GM19193 (cell line): ENCODE data around the gene SHROOM1.

ENCODE experiments used
- POLR2A ChIP-seq: IDR thresholded peaks from 4 replicates; pipeline ENCODE4 v1.6.1; 2011; ENCODE audit not compliant: insufficient read depth, insufficient read length; ENCODE audit errors: extremely low read depth

SHROOM1 gene

DNA sequence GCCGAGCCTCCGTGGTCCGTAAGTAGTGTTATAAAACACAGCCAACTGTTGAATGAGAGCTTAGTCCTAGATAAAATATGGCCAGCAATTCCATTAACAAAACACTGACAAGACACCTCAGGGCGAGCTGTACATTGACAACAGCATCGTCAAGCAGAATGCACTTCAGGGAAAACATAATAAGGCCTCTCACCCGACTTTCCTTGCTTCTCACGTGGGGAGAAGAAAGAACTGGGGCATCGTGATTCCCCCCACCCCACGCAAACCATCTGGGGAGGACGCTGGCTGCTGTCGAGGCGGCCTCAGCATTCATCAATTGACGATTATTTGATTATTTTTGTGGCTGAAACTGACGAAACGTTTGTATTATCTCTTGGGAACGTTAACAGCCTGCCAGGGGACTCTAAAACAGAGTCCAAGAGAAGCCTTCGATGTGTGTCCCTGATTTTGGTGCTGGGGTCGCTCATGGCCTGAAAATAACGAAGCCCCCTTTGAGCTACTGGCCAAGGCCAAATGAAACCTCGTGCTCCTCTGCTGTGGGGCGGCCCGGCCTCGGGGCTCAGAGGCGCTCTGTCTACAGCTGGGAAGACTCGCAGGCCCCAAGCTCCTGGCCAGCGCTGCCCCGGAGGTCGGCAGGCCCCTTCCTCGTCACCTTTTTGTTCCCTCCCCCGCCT, 35.4 kb upstream of the SHROOM1 start:
- TF ChIP-seq POLR2A, result no peak

GRCh38 chr5:132860742-132861141, 30.3 kb upstream of the SHROOM1 start:
- no peak for TF ChIP-seq POLR2A

- TF ChIP-seq POLR2A, result no peak
These were observed 29.5 kb upstream of the SHROOM1 start for GRCh38 chr5:132859889-132860437.

DNA sequence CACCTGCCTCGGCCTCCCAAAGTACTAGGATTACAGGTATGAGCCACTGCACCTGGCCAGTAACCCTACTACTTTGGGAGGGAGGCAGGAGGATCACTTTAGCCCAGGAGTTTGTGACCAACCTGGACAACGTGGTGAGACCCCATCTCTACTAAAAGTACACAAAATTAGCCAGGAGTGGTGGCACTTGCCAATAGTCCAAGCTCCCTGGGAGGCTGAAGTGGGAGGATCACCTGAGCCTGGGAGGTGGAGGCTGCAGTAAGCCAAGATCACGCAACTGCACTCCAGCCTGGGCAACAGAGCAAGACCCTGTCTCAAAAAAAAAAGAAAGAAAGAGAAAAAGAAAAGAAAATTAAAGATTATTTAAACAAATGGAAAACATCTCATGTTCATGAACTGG, 25.6 kb upstream of the SHROOM1 start:
- TF ChIP-seq POLR2A, result no peak

- no peak for TF ChIP-seq POLR2A
These were observed 23.9 kb upstream of the SHROOM1 start for GRCh38 chr5:132854301-132854700.

- TF ChIP-seq POLR2A, result no peak
These were observed 23.3 kb upstream of the SHROOM1 start for GRCh38 chr5:132853790-132854189.

DNA sequence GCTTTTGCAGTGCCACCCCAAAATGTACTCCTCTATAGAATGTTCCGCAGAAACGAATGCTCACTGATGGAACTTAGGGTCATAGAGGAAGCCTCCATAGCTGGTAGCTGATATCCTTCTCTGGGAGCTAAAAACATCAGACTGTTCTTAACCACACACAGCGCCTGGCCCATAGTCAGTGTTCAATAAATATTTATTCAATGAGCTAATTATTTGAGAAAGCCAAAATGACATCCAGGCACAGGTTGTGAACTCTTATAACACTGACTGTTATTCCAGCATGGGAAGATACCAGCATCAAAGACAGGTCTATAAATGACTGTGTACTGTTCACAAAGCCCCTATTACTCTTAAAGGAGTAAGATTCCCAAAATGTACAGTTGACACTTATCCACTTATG, 22.9 kb upstream of the SHROOM1 start:
- no peak for TF ChIP-seq POLR2A

DNA sequence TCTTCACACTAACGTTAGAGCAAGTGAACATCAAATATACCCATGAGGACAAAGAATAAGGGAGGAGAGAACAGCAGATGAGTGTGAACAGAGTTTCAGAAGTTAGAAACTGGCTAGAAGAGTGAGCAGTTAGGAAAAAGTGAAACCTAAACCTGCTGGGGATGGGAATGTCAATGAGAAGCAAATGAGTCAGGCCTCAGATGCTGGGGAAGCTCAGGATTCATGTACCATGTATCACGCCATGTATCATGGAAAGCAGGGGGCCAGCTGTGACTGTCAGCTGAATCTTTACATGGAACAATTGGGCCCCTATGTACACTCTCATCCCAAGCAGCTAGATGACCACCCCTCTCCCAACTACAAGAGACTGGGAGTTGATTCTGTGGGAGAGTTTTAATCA, 19.6 kb upstream of the SHROOM1 start:
- TF ChIP-seq POLR2A, result no peak

DNA sequence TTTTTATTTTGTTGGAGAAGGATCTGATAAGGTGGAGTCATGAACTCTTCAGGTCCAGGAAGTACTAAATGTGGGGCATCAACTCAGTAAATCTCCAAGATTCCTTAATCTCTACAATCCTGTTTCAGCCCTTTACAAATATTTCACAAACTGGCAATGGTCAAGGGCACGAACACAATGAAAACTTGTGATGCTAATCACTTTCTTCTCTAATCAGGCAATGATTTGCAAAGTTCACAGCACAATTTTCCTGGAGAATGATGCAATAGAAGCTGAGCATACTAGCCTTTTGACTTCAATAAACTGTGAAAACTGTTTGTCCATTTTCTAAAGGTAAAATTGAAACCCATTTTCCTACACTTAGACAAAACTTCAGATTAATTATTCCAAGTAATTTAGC, 18.9 kb upstream of the SHROOM1 start:
- TF ChIP-seq POLR2A, result no peak

DNA sequence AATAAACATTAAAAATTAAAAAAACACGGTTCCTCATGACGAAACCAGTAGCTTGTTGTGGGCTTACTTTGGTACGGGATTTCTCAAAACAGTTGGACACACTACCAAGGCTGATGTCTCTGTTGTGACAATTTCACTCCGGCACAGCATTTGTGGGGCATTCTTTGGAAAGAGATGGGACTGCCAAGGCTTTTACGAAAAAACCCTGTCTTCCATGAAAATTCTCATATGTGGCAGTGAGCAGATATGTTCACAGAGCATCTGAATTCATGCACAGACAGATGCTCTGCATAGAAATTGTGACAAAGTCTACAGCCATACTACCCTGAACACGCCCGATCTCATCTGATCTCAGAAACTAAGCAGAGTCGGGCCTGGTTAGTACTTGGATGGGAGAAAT, 17.8 kb upstream of the SHROOM1 start:
- TF ChIP-seq POLR2A, result no peak

DNA sequence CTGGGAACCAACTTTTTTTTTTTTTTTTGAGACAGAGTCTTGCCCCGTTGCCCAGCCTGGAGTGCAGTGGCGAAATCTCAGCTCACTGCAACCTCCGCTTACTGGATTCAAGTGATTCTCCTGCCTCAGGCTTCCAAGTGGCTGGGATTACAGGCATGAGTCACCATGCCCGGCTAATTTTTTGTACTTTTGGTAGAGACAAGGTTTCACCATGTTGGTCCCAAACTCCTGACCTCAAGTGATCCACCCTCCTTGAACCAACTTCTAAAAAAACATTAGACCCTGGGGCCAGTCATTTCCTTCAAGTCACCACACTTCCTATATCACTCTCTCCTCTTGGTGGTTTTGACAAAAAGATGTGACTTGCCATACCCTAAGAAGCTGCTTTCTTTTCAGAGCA, 10.9 kb upstream of the SHROOM1 start:
- no peak for TF ChIP-seq POLR2A

DNA sequence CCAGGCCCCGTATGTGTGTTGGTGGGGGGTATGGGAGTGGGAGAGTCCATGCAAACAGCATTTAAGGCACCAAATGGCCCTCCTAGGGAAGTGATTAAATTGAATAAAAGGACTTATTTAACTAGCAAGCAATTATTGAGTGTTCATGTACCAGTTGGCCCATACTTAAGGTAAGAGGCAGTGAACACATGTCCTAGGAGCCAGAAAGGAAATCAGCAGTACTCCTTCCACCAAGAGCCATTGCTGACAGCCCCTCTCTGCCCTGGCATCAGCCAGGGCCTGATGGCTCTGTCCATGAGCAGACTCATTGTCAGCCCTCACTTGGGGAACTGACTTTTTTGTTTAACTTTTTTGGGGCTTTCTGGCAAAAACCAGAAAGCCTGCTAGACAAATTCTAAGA, 10.4 kb upstream of the SHROOM1 start:
- TF ChIP-seq POLR2A, result no peak

GRCh38 chr5:132840313-132840712, 9.9 kb upstream of the SHROOM1 start:
- no peak for TF ChIP-seq POLR2A

DNA sequence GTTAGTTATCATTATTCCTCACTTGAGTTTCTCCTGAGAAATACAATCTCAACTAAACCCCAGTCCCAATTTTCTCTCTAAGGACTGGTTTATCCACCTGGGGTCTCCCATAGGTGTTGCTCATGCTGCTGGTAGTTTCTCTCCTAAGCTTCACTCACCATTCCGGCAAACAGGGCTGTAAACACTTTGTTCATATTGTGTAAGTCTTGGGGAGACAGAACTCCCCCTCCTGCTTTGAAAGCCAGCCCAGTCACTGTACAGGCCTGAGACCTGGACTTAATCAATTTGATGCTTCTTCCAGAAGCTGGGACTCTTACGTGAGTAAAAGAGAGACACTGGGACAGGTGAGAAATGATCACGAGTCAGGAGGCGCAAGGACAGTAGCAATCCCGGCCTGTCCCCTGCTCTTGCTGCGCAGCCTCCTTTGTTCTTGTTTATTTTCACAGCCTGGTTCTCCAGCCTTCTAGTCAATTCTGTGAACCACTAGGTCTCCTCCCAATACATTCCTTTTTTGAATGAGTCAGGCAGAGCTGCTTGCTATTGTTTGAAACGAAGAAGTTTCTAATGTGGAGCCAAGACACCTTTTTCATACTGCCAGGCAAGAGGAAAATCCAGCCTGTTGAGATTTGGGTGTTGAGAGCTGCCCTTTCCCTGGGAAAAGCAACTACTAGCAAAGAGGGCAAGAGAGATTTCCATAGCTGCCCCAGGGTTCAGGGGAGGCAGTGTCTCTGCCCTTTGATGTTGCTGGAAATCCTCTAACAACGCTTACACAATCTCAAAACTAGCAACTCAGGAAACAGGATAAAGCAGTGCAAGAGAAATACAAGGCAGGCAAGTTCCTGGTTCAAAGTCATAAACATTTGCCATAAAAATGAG, 9.2 kb upstream of the SHROOM1 start:
- no peak for TF ChIP-seq POLR2A

DNA sequence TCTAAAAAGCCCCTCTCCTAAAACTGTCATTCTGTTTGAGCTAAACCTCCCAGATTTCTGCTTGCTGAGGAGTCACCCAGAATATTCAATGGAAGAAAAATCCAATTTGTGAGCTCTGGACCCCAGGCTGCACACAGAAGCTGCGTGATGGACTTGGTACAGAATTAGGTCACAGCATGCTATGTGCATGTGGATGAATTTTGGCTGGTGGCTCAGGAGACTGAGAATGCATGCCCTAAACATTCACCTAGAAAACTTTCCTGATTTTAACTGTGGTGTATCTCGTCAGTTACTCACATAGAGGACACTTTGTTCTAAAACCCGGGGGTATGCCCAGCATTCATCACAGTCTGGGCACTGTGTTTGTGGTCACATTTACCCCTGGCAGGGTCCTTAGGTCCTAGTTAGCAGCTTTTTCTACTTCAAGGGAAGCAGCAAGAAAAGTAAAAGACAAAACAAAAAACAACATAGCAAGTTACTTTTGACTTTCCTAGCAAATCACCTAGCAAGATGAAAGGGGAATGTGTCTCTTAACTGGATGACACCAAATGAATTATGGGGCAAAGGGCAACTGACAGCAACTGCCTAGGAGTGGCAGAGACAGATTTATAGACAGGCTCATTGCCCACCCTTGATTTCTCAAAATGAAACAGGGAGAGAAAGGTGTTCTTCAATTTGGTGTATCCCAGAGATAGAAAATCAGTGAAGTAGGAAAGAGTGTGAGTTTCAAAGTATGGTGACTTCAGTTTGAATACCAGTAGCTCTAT, 8.3 kb upstream of the SHROOM1 start:
- no peak for TF ChIP-seq POLR2A
